ENCODE measurements around the gene NRCAM.

- TF ChIP-seq CTCF (conservative IDR thresholded peaks at IDR 0.05; ENCODE audit: low read depth, low read length) (no peak), EZH2 (IDR thresholded peaks at IDR 0.05; ENCODE audit: borderline replicate concordance, low read depth, low read length, poor library complexity, severe bottlenecking) (no peak)
Measured at GRCh38 chr7:108463613-108464012, 7.4 kb upstream of the NRCAM start.

Data from A673 (cell line).